ENCODE measurements around the gene DTNA.

The DTNA gene

DNA sequence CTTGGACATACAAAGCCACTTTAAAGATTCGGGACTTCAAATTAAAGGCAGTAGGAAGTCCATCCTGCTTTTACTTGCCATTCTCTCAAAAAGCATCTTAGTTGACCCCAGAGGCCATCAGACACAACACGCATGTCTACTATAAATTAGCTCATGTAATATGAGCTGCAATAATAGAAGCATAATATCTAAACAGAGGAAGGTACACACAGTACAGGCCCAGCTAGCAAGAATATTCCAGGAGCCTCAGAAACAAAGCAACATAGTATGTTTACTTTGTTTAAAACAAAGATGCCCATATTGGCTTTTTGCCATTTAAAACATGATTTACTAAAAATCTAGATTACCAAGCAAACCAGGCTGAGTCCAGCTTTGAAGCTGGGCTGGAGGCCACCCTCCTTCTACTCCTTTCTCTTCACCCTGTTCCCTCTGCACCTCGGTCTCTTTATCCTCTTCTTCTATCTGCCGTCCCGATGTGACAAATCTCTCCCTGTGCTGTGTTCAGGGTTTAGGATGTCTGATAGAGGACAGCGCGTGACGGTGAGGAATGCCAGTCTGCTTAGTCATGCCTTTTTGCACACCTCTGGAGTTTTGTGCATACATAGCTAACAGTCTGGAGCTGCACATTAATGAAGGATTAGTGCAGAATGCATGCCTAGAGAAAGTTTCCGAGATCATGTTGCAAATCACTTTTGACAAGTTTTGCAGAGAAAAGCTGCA lies 28.2 kb downstream of the DTNA start:
- DNase-seq (ENCODE audit: extremely low read depth, low read depth): no peak
- TF ChIP-seq, protein P1, sequence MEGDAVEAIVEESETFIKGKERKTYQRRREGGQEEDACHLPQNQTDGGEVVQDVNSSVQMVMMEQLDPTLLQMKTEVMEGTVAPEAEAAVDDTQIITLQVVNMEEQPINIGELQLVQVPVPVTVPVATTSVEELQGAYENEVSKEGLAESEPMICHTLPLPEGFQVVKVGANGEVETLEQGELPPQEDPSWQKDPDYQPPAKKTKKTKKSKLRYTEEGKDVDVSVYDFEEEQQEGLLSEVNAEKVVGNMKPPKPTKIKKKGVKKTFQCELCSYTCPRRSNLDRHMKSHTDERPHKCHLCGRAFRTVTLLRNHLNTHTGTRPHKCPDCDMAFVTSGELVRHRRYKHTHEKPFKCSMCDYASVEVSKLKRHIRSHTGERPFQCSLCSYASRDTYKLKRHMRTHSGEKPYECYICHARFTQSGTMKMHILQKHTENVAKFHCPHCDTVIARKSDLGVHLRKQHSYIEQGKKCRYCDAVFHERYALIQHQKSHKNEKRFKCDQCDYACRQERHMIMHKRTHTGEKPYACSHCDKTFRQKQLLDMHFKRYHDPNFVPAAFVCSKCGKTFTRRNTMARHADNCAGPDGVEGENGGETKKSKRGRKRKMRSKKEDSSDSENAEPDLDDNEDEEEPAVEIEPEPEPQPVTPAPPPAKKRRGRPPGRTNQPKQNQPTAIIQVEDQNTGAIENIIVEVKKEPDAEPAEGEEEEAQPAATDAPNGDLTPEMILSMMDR (IDR thresholded peaks at IDR 0.05; ENCODE audit: low read depth, low read length): no peak

DNA sequence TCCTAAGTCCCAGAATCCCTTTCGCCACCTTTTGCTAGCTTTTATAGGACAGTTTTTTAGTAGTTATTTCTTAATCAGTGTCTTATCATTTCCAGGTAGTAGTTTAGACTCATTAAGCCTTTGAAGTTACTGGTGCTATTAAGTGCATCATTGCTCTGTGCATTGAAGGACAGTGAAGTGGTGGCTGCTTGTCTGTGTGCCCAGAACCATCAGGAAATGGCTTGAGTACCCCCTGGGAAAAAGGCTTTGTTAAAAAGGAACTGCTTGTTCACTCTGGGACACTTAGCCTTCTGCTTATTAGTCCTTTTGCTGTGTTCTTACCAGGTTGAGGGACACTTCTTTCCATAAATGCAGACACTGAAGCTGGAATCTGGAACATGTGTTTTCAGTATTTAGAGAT lies 30.0 kb downstream of the DTNA start:
- DNase-seq (ENCODE audit: extremely low read depth, low read depth): no peak
- TF ChIP-seq, protein P1 (IDR thresholded peaks at IDR 0.05; ENCODE audit: low read depth, low read length): no peak

DNA sequence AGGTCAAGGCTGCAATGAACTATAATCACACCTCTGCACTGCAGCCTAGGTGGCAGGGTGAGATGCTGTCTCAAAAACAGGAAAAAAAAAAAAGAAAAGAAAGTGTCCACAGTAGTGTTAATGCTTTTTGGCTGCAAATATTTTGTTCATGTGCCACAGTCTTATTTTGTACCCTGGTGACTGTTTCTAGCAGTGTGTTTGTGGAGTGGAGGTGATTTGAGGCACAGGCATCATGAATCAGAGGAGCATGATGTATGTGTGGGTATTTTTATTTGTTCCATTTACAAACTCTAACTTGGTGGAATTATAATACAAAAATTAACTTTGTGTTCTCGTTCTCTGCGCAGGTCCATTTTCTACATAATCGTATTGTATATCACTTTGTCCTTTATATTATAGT lies 30.6 kb downstream of the DTNA start:
- DNase-seq (ENCODE audit: extremely low read depth, low read depth): no peak
- TF ChIP-seq, protein P1 (IDR thresholded peaks at IDR 0.05; ENCODE audit: low read depth, low read length): no peak

DNA sequence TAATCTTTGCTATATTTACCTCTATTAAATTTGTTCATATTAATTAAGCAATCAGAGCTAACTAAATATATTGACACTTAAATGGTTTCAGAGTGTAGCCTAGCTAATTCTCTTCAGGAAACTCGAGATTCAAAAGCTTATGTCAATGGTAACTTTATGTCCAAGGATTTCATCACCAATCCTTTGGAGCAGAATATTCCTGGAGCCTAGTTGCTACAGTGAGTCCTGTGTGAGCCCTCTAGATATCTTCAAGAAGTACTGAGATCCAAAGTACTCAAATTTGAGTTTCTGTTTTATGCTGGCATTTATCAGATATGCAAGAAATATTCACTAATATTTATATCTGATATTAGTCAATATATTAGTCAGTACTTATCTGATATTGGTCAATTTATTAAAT lies 31.3 kb downstream of the DTNA start:
- TF ChIP-seq, protein P1 (IDR thresholded peaks at IDR 0.05; ENCODE audit: low read depth, low read length): no peak
- no peak for DNase-seq (ENCODE audit: extremely low read depth, low read depth)

DNA sequence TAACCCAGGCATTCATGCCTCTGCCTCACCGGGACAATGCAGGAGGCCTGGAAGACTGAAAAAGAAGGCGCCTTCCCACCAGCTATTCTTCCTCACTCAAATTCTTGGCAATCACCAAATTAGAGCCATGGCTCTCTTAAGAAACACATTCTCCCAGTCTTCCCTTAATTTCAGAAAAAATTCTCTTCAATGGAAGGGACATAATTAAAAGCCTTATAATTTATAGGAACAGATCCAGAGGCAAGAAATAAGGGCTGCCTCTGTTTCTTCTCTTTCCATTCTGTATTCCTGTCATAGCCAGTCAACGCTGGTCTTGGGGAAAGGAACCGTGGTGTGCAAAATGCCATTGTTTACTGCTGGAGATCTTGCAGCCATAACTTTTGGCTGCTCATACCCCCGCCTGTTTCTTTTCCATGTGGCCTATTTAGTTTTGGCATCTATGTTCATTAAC lies 32.8 kb downstream of the DTNA start:
- no peak for DNase-seq (ENCODE audit: extremely low read depth, low read depth)
- TF ChIP-seq, protein P1 (IDR thresholded peaks at IDR 0.05; ENCODE audit: low read depth, low read length): no peak

DNA sequence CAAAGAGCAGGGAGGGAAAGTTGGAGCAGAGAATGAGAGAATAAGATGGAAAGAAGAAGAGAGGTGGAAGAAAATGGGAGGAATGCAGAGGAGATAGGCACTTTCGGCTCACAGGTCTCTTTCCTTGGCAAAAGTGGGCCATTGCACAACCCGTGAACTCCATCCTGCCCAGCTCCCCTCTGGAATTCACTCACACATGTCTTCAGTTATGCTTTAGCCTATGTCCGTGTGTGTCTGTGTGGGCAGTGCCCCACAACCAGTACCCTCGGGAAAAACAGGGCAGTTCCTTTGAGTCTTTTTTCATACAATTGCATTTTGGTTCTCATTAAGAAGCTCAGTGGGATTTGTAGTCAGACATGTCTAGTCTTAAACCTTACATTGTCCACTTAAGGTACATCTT lies 34.5 kb downstream of the DTNA start:
- no peak for DNase-seq (ENCODE audit: extremely low read depth, low read depth)
- TF ChIP-seq, protein P1 (IDR thresholded peaks at IDR 0.05; ENCODE audit: low read depth, low read length): no peak

DNA sequence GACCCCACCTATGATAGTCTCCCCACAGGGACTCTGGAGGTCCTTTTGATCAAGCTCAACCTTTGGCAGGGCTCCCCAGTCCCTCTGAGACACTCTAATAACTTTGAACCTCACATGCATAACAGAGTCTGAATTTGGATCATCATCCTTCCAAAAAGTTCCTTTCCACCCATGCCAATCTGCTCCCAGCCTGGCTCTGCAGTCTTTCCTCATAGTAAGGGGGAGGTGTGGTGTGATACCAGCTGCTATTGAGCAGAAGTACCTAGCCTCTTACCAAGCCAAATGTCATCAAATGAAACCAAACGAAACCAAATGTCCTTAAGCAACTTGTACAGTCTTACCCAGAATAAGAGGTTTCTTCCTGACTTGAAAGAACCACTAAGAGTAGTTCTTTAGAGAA lies 36.5 kb downstream of the DTNA start:
- TF ChIP-seq, protein P1 (IDR thresholded peaks at IDR 0.05; ENCODE audit: low read depth, low read length): no peak
- no peak for DNase-seq (ENCODE audit: extremely low read depth, low read depth)

All from AG09319 (cell line).